Chondrocyte (in vitro differentiated cells): ENCODE results near the gene LAMP5. TPM values are rescaled to one million over a fixed set of nuclear protein-coding genes. Genes with fewer than 3 reads are reported as not detected.

Source experiments
- DNase-seq: peaks from one replicate; pipeline ENCODE4 v3.0.0; 2021; ENCODE audit warnings: mixed read lengths, low spot score
- H3K27ac Mint-ChIP-seq: one replicate; pipeline ENCODE4 v1.8.0; 2021; ENCODE audit warnings: mild to moderate bottlenecking, moderate library complexity, mixed read lengths; ENCODE audit not compliant: unreplicated experiment
- H3K27me3 Mint-ChIP-seq: 2 replicates; pipeline ENCODE4 v1.8.0; 2021; ENCODE audit warnings: low read depth, mixed read lengths
- H3K36me3 Mint-ChIP-seq: 2 replicates; pipeline ENCODE4 v1.8.0; 2021; ENCODE audit warnings: low read depth, mixed read lengths
- H3K4me1 Mint-ChIP-seq: 2 replicates; pipeline ENCODE4 v1.8.0; 2021; ENCODE audit warnings: low read depth, mild to moderate bottlenecking, mixed read lengths
- H3K4me3 Mint-ChIP-seq: one replicate; pipeline ENCODE4 v1.8.0; 2021; ENCODE audit warnings: mild to moderate bottlenecking, moderate library complexity, mixed read lengths; ENCODE audit not compliant: unreplicated experiment
- H3K9me3 Mint-ChIP-seq: 2 replicates; pipeline ENCODE4 v1.8.0; 2021; ENCODE audit warnings: low read depth, mixed read lengths
- total RNA-seq: library from RNA; stranded (reverse); gene quantifications from 3 replicates; pipeline ENCODE4 v1.2.1, GENCODE V29; 2021
- TF ChIP-seq, protein P1 (sequence below): fragments of 200-600 bp; sonication (generic); IDR thresholded peaks from 2 replicates; pipeline ENCODE4 v1.5.0; 2021; ENCODE audit warnings: antibody characterized with exemption, mild to moderate bottlenecking, moderate library complexity

The LAMP5 gene
- total RNA-seq, 1 donor from 2014 or later = 2.5 TPM

DNA sequence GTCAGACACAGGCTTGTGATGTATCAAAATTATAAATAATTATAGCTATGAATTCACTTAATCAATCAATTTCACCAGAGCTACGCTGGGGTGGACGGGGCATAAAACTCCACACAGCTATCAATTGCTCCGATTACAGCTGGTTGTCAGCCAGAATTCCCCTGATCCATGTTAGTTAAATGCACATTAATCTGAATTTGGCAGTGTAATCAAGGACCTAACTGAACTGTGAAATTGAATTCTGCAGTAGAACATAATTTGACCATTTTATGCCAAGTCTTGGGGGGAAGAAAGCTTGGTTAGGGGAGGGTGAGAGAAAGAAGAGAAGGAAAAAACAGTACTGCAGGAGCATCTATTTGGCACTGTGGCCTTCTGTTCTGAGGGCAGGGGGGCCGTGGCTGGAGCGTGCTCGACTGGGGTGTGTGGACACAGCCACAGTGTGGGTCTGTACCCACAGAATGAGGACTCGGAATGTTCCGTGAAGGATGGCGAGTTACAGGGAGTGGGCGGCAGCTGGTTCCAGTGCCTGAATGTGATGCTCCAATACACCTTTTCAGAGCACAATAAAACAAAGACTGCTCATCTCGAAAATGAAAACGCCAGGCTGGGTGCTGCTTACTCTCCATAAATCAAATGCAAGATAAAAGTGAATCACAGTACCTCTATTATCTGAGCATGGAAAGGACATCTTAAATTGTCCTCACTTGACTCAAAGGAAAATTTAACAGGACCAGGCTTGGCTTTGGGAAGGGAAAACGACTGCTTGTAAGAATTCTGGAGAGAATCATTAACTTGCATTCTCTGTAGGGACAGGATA lies 59.2 kb downstream of the LAMP5 start:
- H3K36me3 Mint-ChIP-seq = no peaks in the 10 kb centered on the region
- H3K4me1 Mint-ChIP-seq = peaks cover 6% of the 10 kb centered on the region
- peaks cover 38% of the 10 kb centered on the region for H3K27me3 Mint-ChIP-seq
- TF ChIP-seq, protein P1, sequence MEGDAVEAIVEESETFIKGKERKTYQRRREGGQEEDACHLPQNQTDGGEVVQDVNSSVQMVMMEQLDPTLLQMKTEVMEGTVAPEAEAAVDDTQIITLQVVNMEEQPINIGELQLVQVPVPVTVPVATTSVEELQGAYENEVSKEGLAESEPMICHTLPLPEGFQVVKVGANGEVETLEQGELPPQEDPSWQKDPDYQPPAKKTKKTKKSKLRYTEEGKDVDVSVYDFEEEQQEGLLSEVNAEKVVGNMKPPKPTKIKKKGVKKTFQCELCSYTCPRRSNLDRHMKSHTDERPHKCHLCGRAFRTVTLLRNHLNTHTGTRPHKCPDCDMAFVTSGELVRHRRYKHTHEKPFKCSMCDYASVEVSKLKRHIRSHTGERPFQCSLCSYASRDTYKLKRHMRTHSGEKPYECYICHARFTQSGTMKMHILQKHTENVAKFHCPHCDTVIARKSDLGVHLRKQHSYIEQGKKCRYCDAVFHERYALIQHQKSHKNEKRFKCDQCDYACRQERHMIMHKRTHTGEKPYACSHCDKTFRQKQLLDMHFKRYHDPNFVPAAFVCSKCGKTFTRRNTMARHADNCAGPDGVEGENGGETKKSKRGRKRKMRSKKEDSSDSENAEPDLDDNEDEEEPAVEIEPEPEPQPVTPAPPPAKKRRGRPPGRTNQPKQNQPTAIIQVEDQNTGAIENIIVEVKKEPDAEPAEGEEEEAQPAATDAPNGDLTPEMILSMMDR = no peak
- H3K27ac Mint-ChIP-seq = no peak overlapping the region
- H3K9me3 Mint-ChIP-seq = peaks cover 3% of the 10 kb centered on the region
- no peak overlapping the region for H3K4me3 Mint-ChIP-seq
- no peak for DNase-seq

DNA sequence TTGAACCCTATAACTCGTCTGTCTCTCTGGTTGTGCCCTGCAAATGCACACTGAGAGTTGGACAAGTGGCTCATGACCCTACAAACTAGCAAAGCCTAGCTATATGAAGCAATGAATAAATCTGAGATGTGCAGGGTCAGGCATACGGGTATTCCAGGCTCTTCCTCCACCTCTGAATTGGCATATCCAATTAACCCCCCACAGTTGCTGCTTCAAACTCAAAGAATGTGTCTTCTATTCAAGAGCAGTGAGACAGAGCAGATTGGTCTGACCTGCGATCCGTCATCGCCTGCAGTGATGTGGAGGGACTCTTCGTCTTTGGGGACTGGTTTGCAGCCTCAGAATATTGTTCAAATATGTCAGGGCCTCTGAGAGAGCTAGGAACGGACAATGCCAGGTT lies 59.8 kb downstream of the LAMP5 start:
- TF ChIP-seq, protein P1 = no peak
- Mint-ChIP-seq H3K4me3 (no peak overlapping the region), H3K27me3 (peaks cover 37% of the 10 kb centered on the region), H3K36me3 (no peaks in the 10 kb centered on the region), H3K9me3 (peaks cover under 1% of the 10 kb centered on the region), H3K27ac (no peak overlapping the region), H3K4me1 (peaks cover 6% of the 10 kb centered on the region)
- no peak for DNase-seq

DNA sequence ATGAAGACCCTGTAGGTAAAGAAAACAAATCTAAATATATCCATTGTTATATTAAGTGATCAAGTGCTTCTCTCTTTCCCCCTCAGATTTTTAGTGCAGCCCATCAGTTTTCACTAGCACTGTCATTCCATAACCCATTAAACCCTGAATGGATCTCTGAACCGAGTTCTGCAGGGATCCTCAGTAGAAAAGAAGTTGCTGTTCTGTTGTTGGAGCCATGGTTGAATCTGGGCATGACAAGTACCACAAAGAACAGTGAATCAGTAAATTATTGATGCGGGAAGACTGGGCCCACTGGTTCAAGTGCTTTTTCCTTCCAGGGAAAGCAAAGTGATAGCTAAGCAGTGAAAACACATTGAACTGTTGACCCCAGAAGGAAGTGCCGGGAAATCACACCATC lies 60.4 kb downstream of the LAMP5 start:
- Mint-ChIP-seq H3K27ac (no peak overlapping the region), H3K27me3 (peaks cover 34% of the 10 kb centered on the region), H3K9me3 (no peaks in the 10 kb centered on the region), H3K4me3 (no peak overlapping the region), H3K36me3 (no peaks in the 10 kb centered on the region), H3K4me1 (peaks cover 6% of the 10 kb centered on the region)
- no peak for DNase-seq
- TF ChIP-seq, protein P1 = no peak

DNA sequence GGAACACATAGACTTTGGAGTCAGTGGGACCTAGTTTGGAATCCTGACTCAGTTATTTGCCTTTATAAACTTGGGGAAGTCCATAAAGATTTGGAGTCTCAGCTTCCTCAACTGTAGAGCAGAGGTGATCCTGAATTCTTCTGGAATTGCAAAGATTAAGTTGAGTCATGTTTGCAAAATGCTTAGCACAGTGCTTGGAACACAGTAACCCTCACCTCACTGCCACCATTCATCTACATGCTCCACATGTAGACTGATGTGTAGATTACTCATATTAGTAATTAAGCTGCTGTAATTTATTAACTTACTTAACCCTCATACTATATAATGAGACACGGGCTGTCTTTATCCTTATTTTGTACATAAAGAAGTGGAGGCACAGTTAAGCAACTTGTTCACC lies 61.4 kb downstream of the LAMP5 start:
- H3K36me3 Mint-ChIP-seq = no peaks in the 10 kb centered on the region
- H3K27ac Mint-ChIP-seq = no peak overlapping the region
- H3K27me3 Mint-ChIP-seq = peaks cover 31% of the 10 kb centered on the region
- H3K4me3 Mint-ChIP-seq = no peak overlapping the region
- no peak for DNase-seq
- peaks cover 6% of the 10 kb centered on the region for H3K4me1 Mint-ChIP-seq
- no peaks in the 10 kb centered on the region for H3K9me3 Mint-ChIP-seq
- TF ChIP-seq, protein P1 = no peak

- no peak overlapping the region for H3K27ac Mint-ChIP-seq
- H3K4me3 Mint-ChIP-seq = no peak overlapping the region
- peaks cover 6% of the 10 kb centered on the region for H3K4me1 Mint-ChIP-seq
- TF ChIP-seq, protein P1 = no peak
- H3K27me3 Mint-ChIP-seq = peaks cover 24% of the 10 kb centered on the region
- no peak for DNase-seq
- H3K9me3 Mint-ChIP-seq = no peaks in the 10 kb centered on the region
- no peaks in the 10 kb centered on the region for H3K36me3 Mint-ChIP-seq
These were observed 62.3 kb downstream of the LAMP5 start for GRCh38 chr20:9576695-9577094.
